NCI-H510A (cell line): ENCODE measurements around the gene TAS1R1.
"Not testable (repeated sequence)": the region's sequence is repeated elsewhere in the genome, so short reads cannot be mapped to it uniquely, and the experiment has no call there.

Experiments
- DNase-seq: peaks from one replicate; lab custom pipeline; 2025; lab: John Stamatoyannopoulos, UW

TAS1R1 gene

GRCh38 chr1:6521536-6521935 lies 33.6 kb upstream of the TAS1R1 start:
- DNase-seq = no peak

DNA sequence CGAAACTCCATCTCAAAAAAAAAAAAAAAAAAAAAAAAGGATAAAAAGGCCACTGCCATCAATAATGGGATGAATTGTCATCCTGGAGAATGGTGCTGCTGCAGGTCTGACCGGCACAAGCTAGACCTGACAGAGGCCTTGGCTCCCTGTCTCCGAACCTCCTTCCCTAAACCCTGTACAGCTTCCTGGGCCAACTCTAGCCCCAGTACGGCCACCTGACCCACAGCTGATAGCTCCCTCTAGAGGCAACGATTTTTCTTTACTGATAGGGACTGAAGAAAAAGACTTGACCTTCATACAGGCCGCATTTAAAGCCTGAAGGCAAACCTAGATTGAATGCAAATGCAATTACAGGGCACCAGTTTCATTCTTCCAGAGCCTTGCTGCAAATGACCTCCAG lies 31.5 kb upstream of the TAS1R1 start:
- DNase-seq = no peak

- DNase-seq = no peak
Observed at GRCh38 chr1:6526316-6526715, 28.8 kb upstream of the TAS1R1 start.

- DNase-seq = no peak
Observed at GRCh38 chr1:6528492-6528891, 26.6 kb upstream of the TAS1R1 start.

GRCh38 chr1:6530504-6531160 lies 24.5 kb upstream of the TAS1R1 start:
- DNase-seq = no peak

- DNase-seq = no peak
Observed at GRCh38 chr1:6531996-6532395, 23.1 kb upstream of the TAS1R1 start.

DNA sequence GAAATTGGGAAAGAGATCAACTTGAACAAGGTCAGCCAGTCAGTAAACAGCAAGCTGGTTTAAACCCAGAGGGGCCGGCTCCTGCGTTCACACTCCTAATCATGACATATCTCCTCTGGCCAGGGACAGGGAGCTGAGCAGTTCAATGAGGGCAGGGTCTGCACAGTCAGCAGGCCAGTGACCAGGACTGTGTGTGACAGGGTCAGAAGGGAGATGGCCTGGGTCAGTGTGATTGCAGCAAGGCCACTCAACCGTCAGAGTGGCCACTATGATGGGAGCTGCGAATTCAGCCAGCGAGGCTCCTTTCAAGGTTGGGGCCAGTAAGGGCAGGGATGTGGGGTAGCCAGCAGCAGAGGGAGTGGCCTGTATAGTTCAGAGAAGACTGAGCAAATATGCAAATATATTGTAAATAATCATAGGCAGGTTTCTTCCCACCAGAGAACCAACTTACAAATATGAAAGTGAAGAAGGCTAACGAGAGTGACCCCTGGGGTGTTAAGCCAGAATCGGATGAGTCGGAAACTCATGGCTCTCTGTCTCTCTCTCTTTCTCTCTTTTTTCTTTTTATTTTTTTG lies 20.8 kb upstream of the TAS1R1 start:
- no peak for DNase-seq

DNA sequence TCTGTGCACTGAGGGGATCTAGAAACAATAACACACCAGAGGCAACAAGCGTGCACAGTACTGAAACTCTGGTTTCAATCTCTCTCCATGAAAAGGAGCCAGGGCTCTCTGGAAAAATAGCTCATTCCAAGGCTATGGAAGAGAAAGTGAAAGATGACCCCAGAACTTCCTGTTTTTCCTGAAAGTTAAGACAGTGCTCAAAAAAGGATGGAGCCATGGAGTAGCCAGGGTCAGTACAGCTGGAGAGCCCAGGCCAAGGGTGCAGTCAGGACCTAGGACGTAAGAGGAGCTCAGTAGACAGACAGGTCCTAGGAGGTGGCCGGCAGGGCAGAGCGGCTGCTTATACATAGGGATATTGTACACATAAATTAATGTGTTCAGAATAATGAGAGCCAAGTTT lies 19.9 kb upstream of the TAS1R1 start:
- no peak for DNase-seq

DNA sequence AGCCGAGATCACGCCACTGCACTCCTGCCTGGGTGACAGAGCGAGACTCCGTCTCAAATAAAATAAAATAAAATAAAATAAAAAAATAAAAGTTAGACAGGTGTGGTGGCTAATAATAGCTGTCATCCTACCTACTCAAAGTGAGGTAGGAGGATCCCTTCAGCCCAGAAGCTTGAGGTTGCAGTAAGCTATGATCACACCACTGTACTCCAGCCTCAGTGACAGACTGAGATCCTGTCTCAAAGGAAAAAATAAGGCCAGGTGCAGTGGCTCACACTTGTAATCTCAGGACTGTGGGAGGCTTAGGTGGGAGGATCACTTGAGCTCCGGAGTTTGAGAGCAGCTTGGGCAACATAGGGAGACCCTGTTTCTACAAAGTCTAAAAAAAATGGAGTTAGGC lies 18.8 kb upstream of the TAS1R1 start:
- DNase-seq = no peak

DNA sequence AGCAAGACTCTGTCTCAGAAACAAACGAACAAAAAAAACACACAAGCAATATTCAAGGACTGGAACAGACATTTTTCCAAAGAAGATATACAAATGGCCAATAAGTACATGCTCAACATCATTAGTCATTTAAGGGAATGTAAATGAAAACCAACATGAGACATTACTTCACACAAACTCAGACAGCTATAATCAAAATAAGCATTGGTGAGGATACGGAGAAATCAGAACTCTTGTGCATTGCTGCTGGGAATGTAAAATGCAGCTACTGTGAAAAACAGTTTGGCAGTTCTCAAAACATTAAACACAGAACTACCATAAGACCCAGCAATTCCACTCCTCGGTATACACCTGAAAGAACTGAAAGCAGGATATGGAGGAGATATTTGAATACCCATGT lies 16.2 kb upstream of the TAS1R1 start:
- DNase-seq = no peak

GRCh38 chr1:6544831-6545230 lies 10.3 kb upstream of the TAS1R1 start:
- DNase-seq = no peak

DNA sequence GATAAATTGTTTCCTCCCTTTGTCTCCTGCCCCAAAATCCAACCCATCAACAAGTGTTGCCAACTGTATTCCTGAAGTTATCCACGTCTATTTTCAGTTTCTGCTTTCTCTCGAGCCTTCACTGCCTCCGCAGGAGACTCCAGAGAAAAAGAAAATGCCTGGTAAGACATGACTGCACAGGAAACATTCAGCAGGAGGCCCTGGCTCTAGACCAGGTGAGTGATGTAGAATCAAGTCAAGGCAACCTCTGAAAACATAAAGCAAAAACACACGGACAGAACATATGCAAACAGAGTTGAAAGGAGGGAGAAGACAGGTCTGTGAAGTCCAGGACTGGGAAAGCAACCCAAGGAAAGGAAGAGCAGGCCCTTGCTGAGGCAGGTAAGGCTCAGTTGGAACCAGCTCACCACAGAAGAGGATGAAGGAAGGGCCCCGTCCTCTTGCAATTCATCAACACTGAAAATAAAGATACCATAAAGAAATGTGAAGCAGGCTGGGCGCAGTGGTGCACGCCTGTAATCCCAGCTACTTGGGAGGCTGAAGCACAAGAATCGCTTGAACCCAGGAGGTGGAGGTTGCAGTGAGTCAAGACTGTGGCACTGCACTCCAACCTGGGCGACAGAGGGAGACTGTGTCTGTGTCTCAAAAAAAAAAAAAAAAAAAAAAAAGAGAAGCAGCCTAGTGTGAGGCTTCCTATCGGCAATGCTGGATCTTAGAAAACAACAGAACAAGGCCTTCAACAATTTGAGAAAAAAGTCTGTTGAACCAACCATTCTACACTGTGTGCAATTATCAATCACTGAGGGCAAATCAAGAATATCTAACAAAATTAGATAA lies 9.6 kb upstream of the TAS1R1 start:
- no peak for DNase-seq

GRCh38 chr1:6546326-6546725 lies 8.8 kb upstream of the TAS1R1 start:
- no peak for DNase-seq

GRCh38 chr1:6547301-6547700 lies 7.8 kb upstream of the TAS1R1 start:
- no peak for DNase-seq

DNA sequence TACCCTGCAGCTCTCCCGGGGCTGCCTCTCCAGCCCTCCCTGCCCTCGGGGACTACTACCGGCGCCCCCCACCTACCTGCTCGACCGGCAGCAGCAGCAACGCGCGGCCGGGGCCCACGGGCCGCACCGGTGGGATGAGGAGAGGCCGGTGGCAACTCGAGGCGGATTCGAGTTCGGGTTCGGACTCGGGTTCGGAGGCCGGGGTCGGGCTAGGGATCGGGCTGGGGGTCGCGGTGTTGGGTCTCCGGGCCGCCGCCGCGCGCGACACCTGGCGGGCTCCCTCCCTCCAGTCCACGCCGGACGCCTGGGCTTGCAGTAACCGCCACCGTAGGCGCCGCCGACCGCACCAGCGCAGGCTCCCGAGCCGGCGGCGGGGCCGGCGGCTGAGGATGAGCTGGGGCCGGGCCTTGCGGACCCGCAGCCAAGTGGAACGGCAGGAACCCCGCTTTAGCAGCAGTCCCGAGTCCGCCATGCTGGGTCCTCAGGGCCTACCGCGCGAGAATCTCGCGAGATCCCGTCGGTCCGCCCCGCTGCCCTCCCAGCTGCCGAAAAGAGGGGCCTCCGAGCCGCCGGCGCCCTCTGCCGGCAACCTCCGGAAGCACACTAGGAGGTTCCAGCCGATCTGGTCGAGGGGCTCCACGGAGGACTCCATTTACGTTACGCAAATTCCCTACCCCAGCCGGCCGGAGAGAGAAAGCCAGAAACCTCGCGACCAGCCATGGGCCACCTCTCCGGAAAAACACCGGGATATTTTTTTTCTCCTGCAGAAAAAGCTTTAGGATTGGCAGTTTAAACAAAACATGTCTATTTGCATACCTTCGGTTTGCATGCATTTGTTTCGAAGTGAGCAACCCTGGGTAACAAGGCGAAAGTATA lies 838 bp upstream of the TAS1R1 start, which contains the start of gene NOL9:
Gene NOL9 (minus strand): TSS at position 483 of the 876 bp plus-strand sequence. CDS start 11 bp downstream, at position 472.
- DNase-seq = peak; percentile 93

- no peak for DNase-seq
Observed at GRCh38 chr1:6557597-6557996, 2.5 kb downstream of the TAS1R1 start.

DNA sequence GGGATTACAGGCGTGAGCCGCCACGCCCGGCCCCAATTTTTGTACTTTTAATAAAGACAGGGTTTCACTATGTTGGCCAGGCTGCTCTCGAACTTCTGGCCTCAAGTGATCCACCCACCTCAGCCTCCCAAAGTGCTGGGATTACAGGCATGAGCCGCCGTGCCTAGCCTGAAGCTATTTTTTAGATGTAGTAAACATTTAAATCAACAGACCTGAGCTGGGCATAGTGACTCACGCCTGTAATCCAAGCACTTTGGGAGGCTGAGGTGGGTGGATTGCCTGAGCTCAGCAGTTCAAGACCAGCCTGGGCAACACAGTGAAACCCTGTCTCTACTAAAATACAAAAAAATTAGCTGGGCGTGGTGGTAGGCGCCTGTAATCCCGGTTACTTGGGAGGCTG lies 4.1 kb downstream of the TAS1R1 start:
- not testable (repeated sequence) for DNase-seq

DNA sequence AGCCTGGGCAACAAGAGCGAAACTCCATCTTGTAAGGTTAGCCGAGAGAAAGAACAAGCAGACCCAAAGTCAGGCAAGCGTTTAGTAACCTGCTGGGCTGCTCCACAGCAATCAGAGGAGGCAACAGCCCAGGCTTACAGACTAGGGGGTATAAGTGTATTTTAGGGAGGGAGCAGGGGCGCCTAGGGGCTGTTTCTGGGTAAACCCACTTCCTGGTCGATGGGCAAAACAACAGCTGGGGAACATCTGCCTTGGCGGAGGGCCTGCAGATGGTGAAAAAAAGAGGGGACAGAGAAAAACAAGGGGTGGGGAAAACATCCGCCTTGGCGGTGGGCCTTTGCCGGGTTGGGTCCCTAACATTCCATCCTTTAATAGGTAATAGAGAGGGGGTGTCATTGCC lies 5.2 kb downstream of the TAS1R1 start:
- no peak for DNase-seq

- DNase-seq = no peak
Observed at GRCh38 chr1:6569033-6569432, 13.9 kb downstream of the TAS1R1 start.

- DNase-seq = no peak
Observed at GRCh38 chr1:6570100-6570499, 15.0 kb downstream of the TAS1R1 start.

DNA sequence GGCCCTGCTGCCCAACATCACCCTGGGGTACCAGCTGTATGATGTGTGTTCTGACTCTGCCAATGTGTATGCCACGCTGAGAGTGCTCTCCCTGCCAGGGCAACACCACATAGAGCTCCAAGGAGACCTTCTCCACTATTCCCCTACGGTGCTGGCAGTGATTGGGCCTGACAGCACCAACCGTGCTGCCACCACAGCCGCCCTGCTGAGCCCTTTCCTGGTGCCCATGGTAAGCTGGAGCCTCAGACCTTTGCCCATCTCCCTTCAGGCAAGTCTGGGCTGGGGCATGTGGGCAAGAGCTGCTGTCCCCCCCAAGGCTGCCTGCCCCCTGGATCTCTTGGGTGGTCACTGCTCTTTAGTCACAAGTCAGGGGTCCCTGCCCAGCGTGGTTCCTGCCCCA lies 15.9 kb downstream of the TAS1R1 start:
- no peak for DNase-seq
